SK-N-SH treated with all-trans-retinoic acid at 6 μM for 48 hours (cell line): ENCODE data around the gene SCRN1.

Experiments
- ARNTL ChIP-seq: fragments of 450-650 bp; formaldehyde crosslinking; IDR thresholded peaks from 2 replicates; pipeline ENCODE4 v1.5.0; 2020; ENCODE audit warnings: low read depth, mild to moderate bottlenecking, moderate library complexity, borderline replicate concordance
- ZC3H10 ChIP-seq: fragments of 250-450 bp; sonication (Bioruptor Pico); IDR thresholded peaks from 2 replicates; pipeline ENCODE4 v1.5.1; 2021; ENCODE audit warnings: mild to moderate bottlenecking, moderate library complexity
- ZFP3 ChIP-seq: fragments of 250-450 bp; sonication (Bioruptor Pico); IDR thresholded peaks from 2 replicates; pipeline ENCODE4 v1.5.0; 2020; ENCODE audit warnings: mild to moderate bottlenecking, moderate library complexity
- ZNF565 ChIP-seq: fragments of 450-650 bp; formaldehyde crosslinking; conservative IDR thresholded peaks from 2 replicates; pipeline ENCODE4 v1.5.0; 2020; ENCODE audit warnings: low read depth, mild to moderate bottlenecking, moderate library complexity
- ZNF8 ChIP-seq: fragments of 450-650 bp; formaldehyde crosslinking; IDR thresholded peaks from 2 replicates; pipeline ENCODE4 v1.5.0; 2020; ENCODE audit warnings: mild to moderate bottlenecking, moderate library complexity
- TF ChIP-seq, protein P1 (sequence below): fragments of 250-450 bp; sonication (Bioruptor Pico); IDR thresholded peaks from 2 replicates; pipeline ENCODE4 v1.5.0; 2020; ENCODE audit warnings: mild to moderate bottlenecking, moderate library complexity

DNA sequence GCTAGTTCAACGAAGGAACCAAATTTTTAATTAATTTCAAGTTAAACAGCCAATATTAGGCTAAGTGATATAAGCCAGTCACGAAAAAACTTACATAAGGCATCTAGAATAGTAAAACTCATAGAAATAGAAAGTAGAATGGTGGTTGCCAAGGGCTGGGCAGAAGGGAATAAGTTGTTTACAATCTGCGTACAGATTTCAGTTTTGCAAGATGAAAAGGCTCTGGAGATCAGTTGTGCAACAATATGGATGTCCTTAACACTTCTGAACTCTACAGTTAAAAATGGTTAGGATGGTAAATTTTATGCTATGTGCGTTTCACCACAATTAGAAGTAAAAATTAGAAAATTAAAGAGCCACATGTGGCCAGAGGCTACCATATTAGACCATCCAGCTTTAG, 13.3 kb downstream of the SCRN1 start:
- TF ChIP-seq ZFP3 (CRISPR knock-in tag) (no peak), ZNF565 (CRISPR knock-in tag) (no peak), ARNTL (no peak), ZC3H10 (CRISPR knock-in tag) (no peak), ZNF8 (CRISPR knock-in tag) (no peak)
- TF ChIP-seq, protein P1, sequence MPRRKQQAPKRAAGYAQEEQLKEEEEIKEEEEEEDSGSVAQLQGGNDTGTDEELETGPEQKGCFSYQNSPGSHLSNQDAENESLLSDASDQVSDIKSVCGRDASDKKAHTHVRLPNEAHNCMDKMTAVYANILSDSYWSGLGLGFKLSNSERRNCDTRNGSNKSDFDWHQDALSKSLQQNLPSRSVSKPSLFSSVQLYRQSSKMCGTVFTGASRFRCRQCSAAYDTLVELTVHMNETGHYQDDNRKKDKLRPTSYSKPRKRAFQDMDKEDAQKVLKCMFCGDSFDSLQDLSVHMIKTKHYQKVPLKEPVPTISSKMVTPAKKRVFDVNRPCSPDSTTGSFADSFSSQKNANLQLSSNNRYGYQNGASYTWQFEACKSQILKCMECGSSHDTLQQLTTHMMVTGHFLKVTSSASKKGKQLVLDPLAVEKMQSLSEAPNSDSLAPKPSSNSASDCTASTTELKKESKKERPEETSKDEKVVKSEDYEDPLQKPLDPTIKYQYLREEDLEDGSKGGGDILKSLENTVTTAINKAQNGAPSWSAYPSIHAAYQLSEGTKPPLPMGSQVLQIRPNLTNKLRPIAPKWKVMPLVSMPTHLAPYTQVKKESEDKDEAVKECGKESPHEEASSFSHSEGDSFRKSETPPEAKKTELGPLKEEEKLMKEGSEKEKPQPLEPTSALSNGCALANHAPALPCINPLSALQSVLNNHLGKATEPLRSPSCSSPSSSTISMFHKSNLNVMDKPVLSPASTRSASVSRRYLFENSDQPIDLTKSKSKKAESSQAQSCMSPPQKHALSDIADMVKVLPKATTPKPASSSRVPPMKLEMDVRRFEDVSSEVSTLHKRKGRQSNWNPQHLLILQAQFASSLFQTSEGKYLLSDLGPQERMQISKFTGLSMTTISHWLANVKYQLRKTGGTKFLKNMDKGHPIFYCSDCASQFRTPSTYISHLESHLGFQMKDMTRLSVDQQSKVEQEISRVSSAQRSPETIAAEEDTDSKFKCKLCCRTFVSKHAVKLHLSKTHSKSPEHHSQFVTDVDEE (CRISPR knock-in tag), result no peak
